Nephron progenitor cell (in vitro differentiated cells): ENCODE measurements around the gene FARSA.
A peak's percentile ranks its signal among the peaks of the same experiment; 100 is the strongest.
"Not testable (repeated sequence)": the region's sequence is repeated elsewhere in the genome, so short reads cannot be mapped to it uniquely, and the experiment has no call there.

ENCODE experiments used
- DNase-seq: peaks from one replicate; pipeline ENCODE4 v3.0.0; 2021
- H3K27ac Mint-ChIP-seq: 2 replicates; pipeline ENCODE4 v1.8.0; 2021; ENCODE audit warnings: mild to moderate bottlenecking, moderate library complexity, mixed read lengths
- H3K27me3 Mint-ChIP-seq: 2 replicates; pipeline ENCODE4 v1.8.0; 2021; ENCODE audit warnings: mild to moderate bottlenecking, low read depth, mixed read lengths; ENCODE audit not compliant: poor library complexity
- H3K36me3 Mint-ChIP-seq: 2 replicates; pipeline ENCODE4 v1.8.0; 2021; ENCODE audit warnings: low read depth, mixed read lengths
- H3K4me1 Mint-ChIP-seq: 2 replicates; pipeline ENCODE4 v1.8.0; 2021; ENCODE audit warnings: mixed read lengths
- H3K4me3 Mint-ChIP-seq: 2 replicates; pipeline ENCODE4 v1.8.0; 2021; ENCODE audit warnings: mild to moderate bottlenecking, moderate library complexity, mixed read lengths
- H3K9me3 Mint-ChIP-seq: 2 replicates; pipeline ENCODE4 v1.8.0; 2021; ENCODE audit warnings: mild to moderate bottlenecking, moderate library complexity, mixed read lengths
- TF ChIP-seq, protein P1 (sequence below): fragments of 200-600 bp; sonication (generic); IDR thresholded peaks from 2 replicates; pipeline ENCODE4 v1.5.0; 2021; ENCODE audit warnings: antibody characterized with exemption

FARSA gene

GRCh38 chr19:12954612-12954962 is 21.1 kb upstream of the FARSA start:
- Mint-ChIP-seq H3K4me3 (peak overlapping the region; percentile 25), H3K36me3 (peaks cover 35% of the 10 kb centered on the region), H3K27me3 (no peaks in the 10 kb centered on the region), H3K9me3 (no peaks in the 10 kb centered on the region), H3K4me1 (peaks cover 39% of the 10 kb centered on the region), H3K27ac (peak overlapping the region; percentile 93)
- TF ChIP-seq, protein P1, sequence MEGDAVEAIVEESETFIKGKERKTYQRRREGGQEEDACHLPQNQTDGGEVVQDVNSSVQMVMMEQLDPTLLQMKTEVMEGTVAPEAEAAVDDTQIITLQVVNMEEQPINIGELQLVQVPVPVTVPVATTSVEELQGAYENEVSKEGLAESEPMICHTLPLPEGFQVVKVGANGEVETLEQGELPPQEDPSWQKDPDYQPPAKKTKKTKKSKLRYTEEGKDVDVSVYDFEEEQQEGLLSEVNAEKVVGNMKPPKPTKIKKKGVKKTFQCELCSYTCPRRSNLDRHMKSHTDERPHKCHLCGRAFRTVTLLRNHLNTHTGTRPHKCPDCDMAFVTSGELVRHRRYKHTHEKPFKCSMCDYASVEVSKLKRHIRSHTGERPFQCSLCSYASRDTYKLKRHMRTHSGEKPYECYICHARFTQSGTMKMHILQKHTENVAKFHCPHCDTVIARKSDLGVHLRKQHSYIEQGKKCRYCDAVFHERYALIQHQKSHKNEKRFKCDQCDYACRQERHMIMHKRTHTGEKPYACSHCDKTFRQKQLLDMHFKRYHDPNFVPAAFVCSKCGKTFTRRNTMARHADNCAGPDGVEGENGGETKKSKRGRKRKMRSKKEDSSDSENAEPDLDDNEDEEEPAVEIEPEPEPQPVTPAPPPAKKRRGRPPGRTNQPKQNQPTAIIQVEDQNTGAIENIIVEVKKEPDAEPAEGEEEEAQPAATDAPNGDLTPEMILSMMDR = no peak
- DNase-seq = no peak

DNA sequence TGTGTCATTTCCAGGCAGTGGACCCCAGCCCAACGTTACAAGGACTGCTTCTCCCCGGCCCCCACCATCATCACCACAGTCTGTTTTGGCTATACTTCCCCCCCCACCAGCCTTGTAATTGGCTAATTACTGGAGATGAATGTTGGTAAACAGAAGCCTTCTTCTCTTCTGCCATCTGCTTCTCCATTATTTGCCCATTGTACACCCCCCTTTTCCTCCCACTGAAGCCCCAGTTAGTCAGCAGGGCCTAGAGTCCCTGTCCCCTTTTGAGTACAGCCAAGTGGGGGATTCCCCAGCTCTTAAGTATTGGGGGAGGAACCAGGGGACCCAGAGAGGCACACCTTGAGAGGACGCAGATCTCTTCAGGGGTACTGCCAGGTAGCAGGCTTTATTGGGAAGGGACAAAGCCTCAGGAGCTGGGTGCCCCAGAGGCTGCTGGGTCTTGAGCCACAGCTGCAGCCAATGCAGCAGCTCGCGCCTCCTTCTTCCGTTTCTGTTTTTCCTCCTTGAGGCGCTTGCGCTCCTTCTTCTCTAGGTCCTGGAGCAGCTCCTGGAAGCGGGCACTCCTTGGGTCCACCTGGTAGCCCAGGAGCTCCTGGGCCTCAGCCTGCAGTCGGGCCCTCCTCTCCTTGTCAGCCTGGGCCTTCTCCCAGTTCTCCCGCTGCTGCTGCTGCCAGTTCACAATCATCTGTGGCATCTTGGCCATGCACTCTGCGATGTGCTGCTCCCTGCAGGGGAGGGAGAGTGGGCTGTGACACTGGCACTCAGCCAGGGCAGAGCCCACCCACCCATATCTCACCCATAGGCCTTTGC is 20.5 kb upstream of the FARSA start:
- Mint-ChIP-seq H3K27me3 (no peaks in the 10 kb centered on the region), H3K9me3 (no peaks in the 10 kb centered on the region), H3K27ac (peak overlapping the region; percentile 93), H3K4me3 (peak overlapping the region; percentile 25), H3K36me3 (peaks cover 37% of the 10 kb centered on the region), H3K4me1 (peaks cover 39% of the 10 kb centered on the region)
- no peak for DNase-seq
- TF ChIP-seq, protein P1 = no peak

- no peak overlapping the region for H3K4me3 Mint-ChIP-seq
- TF ChIP-seq, protein P1 = no peak
- DNase-seq = no peak
- no peaks in the 10 kb centered on the region for H3K27me3 Mint-ChIP-seq
- H3K9me3 Mint-ChIP-seq = no peaks in the 10 kb centered on the region
- peaks cover 39% of the 10 kb centered on the region for H3K4me1 Mint-ChIP-seq
- H3K36me3 Mint-ChIP-seq = peaks cover 40% of the 10 kb centered on the region
- peak overlapping the region; percentile 69 for H3K27ac Mint-ChIP-seq
Measured at GRCh38 chr19:12953138-12953798, 19.8 kb upstream of the FARSA start.

DNA sequence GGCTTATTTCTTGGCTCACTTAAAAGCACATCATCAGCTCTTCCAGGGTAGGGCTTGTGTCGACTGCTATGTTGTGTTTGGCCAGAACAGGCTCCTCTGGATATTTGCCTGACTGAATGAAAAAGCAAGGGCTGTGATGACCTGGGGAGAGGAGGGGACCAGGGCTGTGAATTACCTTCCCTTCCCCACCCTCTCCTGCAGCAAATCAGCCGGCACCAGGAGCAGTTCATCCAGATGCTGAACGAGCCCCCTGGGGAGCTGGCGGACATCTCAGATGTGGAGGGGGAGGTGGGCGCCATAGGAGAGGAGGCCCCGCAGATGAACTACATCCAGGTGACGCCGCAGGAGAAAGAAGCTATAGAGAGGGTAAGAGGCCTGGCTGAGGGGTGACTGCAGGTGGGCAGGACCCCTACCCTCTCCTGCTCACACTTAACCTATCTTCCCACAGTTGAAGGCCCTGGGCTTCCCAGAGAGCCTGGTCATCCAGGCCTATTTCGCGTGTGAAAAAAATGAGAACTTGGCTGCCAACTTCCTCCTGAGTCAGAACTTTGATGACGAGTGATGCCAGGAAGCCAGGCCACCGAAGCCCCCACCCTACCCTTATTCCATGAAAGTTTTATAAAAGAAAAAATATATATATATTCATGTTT is 19.1 kb upstream of the FARSA start:
- peaks cover 43% of the 10 kb centered on the region for H3K4me1 Mint-ChIP-seq
- H3K4me3 Mint-ChIP-seq = no peak overlapping the region
- H3K27me3 Mint-ChIP-seq = no peaks in the 10 kb centered on the region
- no peak overlapping the region for H3K27ac Mint-ChIP-seq
- peaks cover 44% of the 10 kb centered on the region for H3K36me3 Mint-ChIP-seq
- H3K9me3 Mint-ChIP-seq = no peaks in the 10 kb centered on the region
- no peak for DNase-seq
- TF ChIP-seq, protein P1 = no peak

- Mint-ChIP-seq H3K27ac (peak overlapping the region; percentile 37), H3K4me1 (peaks cover 48% of the 10 kb centered on the region), H3K36me3 (peaks cover 47% of the 10 kb centered on the region)
- H3K4me3 Mint-ChIP-seq, H3K27me3 Mint-ChIP-seq, DNase-seq, H3K9me3 Mint-ChIP-seq: not testable (repeated sequence)
Measured at GRCh38 chr19:12952050-12952449, 18.5 kb upstream of the FARSA start.
